ENCODE results near the gene FAM90A26.
"Not testable (repeated sequence)": the region's sequence is repeated elsewhere in the genome, so short reads cannot be mapped to it uniquely, and the experiment has no call there.

Gene FAM90A26

GRCh38 chr4:9160046-9160445, 10.2 kb upstream of the FAM90A26 start:
- not testable (repeated sequence) for DNase-seq

GRCh38 chr4:9165990-9166389, 4.2 kb upstream of the FAM90A26 start:
- not testable (repeated sequence) for DNase-seq

- not testable (repeated sequence) for DNase-seq
These were observed 40.1 kb downstream of the FAM90A26 start, which contains the start of gene USP17L10 for GRCh38 chr4:9210357-9210756. TSS of gene USP17L10 (plus strand) at chr4:9210657. CDS start at chr4:9210657, 0 bp downstream.

GRCh38 chr4:9214701-9215100, 44.5 kb downstream of the FAM90A26 start:
- not testable (repeated sequence) for DNase-seq

GRCh38 chr4:9215105-9215504, 44.9 kb downstream of the FAM90A26 start, which contains the start of gene USP17L11:
TSS of gene USP17L11 (plus strand) at chr4:9215405. CDS start at chr4:9215405, 0 bp downstream.
- not testable (repeated sequence) for DNase-seq

- not testable (repeated sequence) for DNase-seq
These were observed 49.6 kb downstream of the FAM90A26 start, which contains the start of gene USP17L12 for GRCh38 chr4:9219852-9220251. TSS of gene USP17L12 (plus strand) at chr4:9220152. CDS start at chr4:9220152, 0 bp downstream.

- DNase-seq: not testable (repeated sequence)
These were observed 54.4 kb downstream of the FAM90A26 start, which contains the start of gene USP17L13 for GRCh38 chr4:9224596-9224995. TSS of gene USP17L13 (plus strand) at chr4:9224896. CDS start at chr4:9224896, 0 bp downstream.

All from NCI-H187 treated with DMSO at 0.1 percent for 48 hours (cell line).